ENCODE results near the gene MMP25. TPM values are rescaled to one million over a fixed set of nuclear protein-coding genes. Genes with fewer than 3 reads are reported as not detected.

Gene MMP25
- total RNA-seq: 0.92 TPM

GRCh38 chr16:3045758-3046640 lies at the start of gene MMP25:
Gene MMP25 (plus strand): TSS chr16:3046561. CDS start chr16:3046918, 357 bp downstream.

GRCh38 chr16:3012828-3013420 lies 33.4 kb upstream of the MMP25 start, which contains the start of gene CLDN9:
Gene CLDN9 (plus strand): TSS chr16:3012923. CDS start chr16:3013363, 440 bp downstream.

GRCh38 chr16:3017794-3018506 lies 28.4 kb upstream of the MMP25 start, which contains the start of gene CLDN6:
Gene CLDN6 (minus strand): TSS chr16:3018183. CDS start chr16:3016021, 2,162 bp downstream.

GRCh38 chr16:3020247-3020603 lies 26.1 kb upstream of the MMP25 start, which contains the start of gene TNFRSF12A:
Gene TNFRSF12A (plus strand): TSS chr16:3020368. CDS start chr16:3020398, 30 bp downstream.

GRCh38 chr16:3023669-3024478 lies 22.5 kb upstream of the MMP25 start, which contains the start of the genes HCFC1R1 and THOC6:
Gene HCFC1R1 (minus strand): TSS chr16:3023942. CDS start chr16:3023941, 1 bp downstream.
Gene THOC6 (plus strand): TSS chr16:3024035. CDS start chr16:3024327, 292 bp downstream.

GRCh38 chr16:3036726-3037315 lies 9.5 kb upstream of the MMP25 start, which contains the start of gene BICDL2:
Gene BICDL2 (minus strand): TSS chr16:3036944. CDS start chr16:3035496, 1,448 bp downstream.

GRCh38 chr16:3065069-3065741 lies 18.8 kb downstream of the MMP25 start, which contains the start of gene IL32:
Gene IL32 (plus strand): TSS chr16:3065640. CDS start chr16:3065812, 172 bp downstream.

GRCh38 chr16:3098459-3099394 lies 52.4 kb downstream of the MMP25 start, which contains the start of gene ZSCAN10:
Gene ZSCAN10 (minus strand): TSS chr16:3099294. CDS start chr16:3092937, 6,357 bp downstream.

Small RNA genes lying within 50 kb of the gene (small RNA-seq; reads per million reads assigned to genes)
- 0.56 reads per million, percentile 59 among the genes with 10 or more reads in this experiment for gene RNU1-22P

Other genes with a start within 250 kb of the MMP25 start
- not detected for gene PRSS41, start 248.1 kb upstream of the MMP25 start, total RNA-seq
- not detected for gene PRSS21, start 229.3 kb upstream of the MMP25 start, total RNA-seq
- 0.23 TPM for gene ZG16B, start 216.3 kb upstream of the MMP25 start, total RNA-seq
- gene PRSS22, start 188.4 kb upstream of the MMP25 start, total RNA-seq: not detected
- 42.2 TPM for gene FLYWCH2, start 163.3 kb upstream of the MMP25 start, total RNA-seq
- 29.1 TPM for gene FLYWCH1, start 134.6 kb upstream of the MMP25 start, total RNA-seq
- 0.46 TPM for gene KREMEN2, start 82.3 kb upstream of the MMP25 start, total RNA-seq
- gene PAQR4, start 77.2 kb upstream of the MMP25 start, total RNA-seq: 28.4 TPM
- gene PKMYT1, start 66.1 kb upstream of the MMP25 start, total RNA-seq: 2.3 TPM
- not detected for gene CLDN9, start 33.6 kb upstream of the MMP25 start, total RNA-seq
- 1.2 TPM for gene CLDN6, start 28.4 kb upstream of the MMP25 start, total RNA-seq
- gene TNFRSF12A, start 26.2 kb upstream of the MMP25 start, total RNA-seq: 1.2 TPM
- gene HCFC1R1, start 22.6 kb upstream of the MMP25 start, total RNA-seq: 20.3 TPM
- gene THOC6, start 22.5 kb upstream of the MMP25 start, total RNA-seq: 4.8 TPM
- gene BICDL2, start 9.6 kb upstream of the MMP25 start, total RNA-seq: not detected
- 1.6 TPM for gene IL32, start 19.1 kb downstream of the MMP25 start, total RNA-seq
- not detected for gene ZSCAN10, start 52.7 kb downstream of the MMP25 start, total RNA-seq
- 15.9 TPM for gene ZNF205, start 66.0 kb downstream of the MMP25 start, total RNA-seq
- gene ZNF213, start 88.5 kb downstream of the MMP25 start, total RNA-seq: 8.1 TPM
- gene OR1F1, start 141.6 kb downstream of the MMP25 start, total RNA-seq: 0.69 TPM
- gene ZNF200, start 188.6 kb downstream of the MMP25 start, total RNA-seq: 15.9 TPM
- gene MEFV, start 210.1 kb downstream of the MMP25 start, total RNA-seq: 0.46 TPM
- gene ZNF263, start 236.9 kb downstream of the MMP25 start, total RNA-seq: 36.0 TPM